ENCODE results near the gene NDFIP1. TPM values are rescaled to one million over a fixed set of nuclear protein-coding genes. Genes with fewer than 3 reads are reported as not detected.

NDFIP1 gene
- total RNA-seq, 4 donors from 2014 or later: 30.5 to 112 (median 93.0) TPM

Other genes starting within 250 kb of the NDFIP1 start
- 100 to 1,000 TPM in 3 of 4 donors, 10 to 100 TPM in 1; 64.4 to 169 (median 164) TPM for gene PCDH1, start 230.4 kb upstream of the NDFIP1 start, total RNA-seq
- gene DELE1, start 184.9 kb upstream of the NDFIP1 start, total RNA-seq: 100 to 1,000 TPM in 2 of 4 donors, 10 to 100 TPM in 2; 76.0 to 144 (median 96.0) TPM
- 1 to 10 TPM in 2 of 4 donors, under 1 TPM in 2; 0.53 to 1.7 (median 1.1) TPM for gene PCDH12, start 150.6 kb upstream of the NDFIP1 start, total RNA-seq
- gene RNF14, start 139.7 kb upstream of the NDFIP1 start, total RNA-seq: 10 to 100 TPM; 20.6 to 37.8 (median 34.6) TPM
- 10 to 100 TPM; 14.9 to 31.9 (median 23.5) TPM for gene GNPDA1, start 95.8 kb upstream of the NDFIP1 start, total RNA-seq
- gene SPRY4, start 216.2 kb downstream of the NDFIP1 start, total RNA-seq: 10 to 100 TPM; 17.5 to 43.3 (median 31.5) TPM

Data from Peyer's patch (tissue), 4 donors.